HepG2 (cell line): Measurements from ENCODE around the gene ANKRD13D. TPM values are rescaled to one million over a fixed set of nuclear protein-coding genes. Genes with fewer than 3 reads are reported as not detected.

Experiments
- ATF7 ChIP-seq, 2 experiments: fragments of 450-650 bp in 1 of 2; sonication (generic) in 1 of 2; formaldehyde crosslinking in 1 of 2; IDR thresholded peaks; 2 replicates each; pipeline versions ENCODE4 v1.4.0 to v1.6.1; 2016 to 2020; ENCODE audit warnings: antibody characterized with exemption in 1 of 2, mild to moderate bottlenecking in 1 of 2, missing genetic modification reagents in 1 of 2
- CENPX ChIP-seq: sonication (generic); formaldehyde crosslinking; IDR thresholded peaks from 2 replicates; pipeline ENCODE4 v1.9.0; 2021; ENCODE audit warnings: mild to moderate bottlenecking, missing genetic modification reagents, moderate library complexity
- GFI1 ChIP-seq: sonication (generic); formaldehyde crosslinking; IDR thresholded peaks from 2 replicates; pipeline ENCODE4 v1.5.0; 2020; ENCODE audit warnings: missing genetic modification reagents, mild to moderate bottlenecking, borderline replicate concordance
- NR2F2 ChIP-seq: IDR thresholded peaks from 2 replicates; pipeline ENCODE4 v1.6.1; 2012; ENCODE audit warnings: low read depth, inconsistent platforms, borderline replicate concordance
- SSRP1 ChIP-seq: IDR thresholded peaks from 2 replicates; pipeline ENCODE4 v1.6.1; 2016; ENCODE audit warnings: control low read depth
- TBX3 ChIP-seq: fragments of 450-650 bp; IDR thresholded peaks from 2 replicates; pipeline ENCODE4 v1.6.1; 2017; ENCODE audit warnings: antibody characterized with exemption, mild to moderate bottlenecking, inconsistent platforms, borderline replicate concordance
- ZNF10 ChIP-seq: sonication (generic); formaldehyde crosslinking; IDR thresholded peaks from 2 replicates; pipeline ENCODE4 v1.4.0; 2020; ENCODE audit warnings: mild to moderate bottlenecking, low read depth, missing genetic modification reagents, borderline replicate concordance
- ZNF232 ChIP-seq: sonication (generic); formaldehyde crosslinking; IDR thresholded peaks from 2 replicates; pipeline ENCODE4 v1.4.0; 2020; ENCODE audit warnings: missing genetic modification reagents, borderline replicate concordance
- ZNF260 ChIP-seq: sonication (generic); formaldehyde crosslinking; IDR thresholded peaks from 2 replicates; pipeline ENCODE4 v1.4.0; 2020; ENCODE audit warnings: missing genetic modification reagents, low read depth, mild to moderate bottlenecking, borderline replicate concordance
- ZNF572 ChIP-seq: sonication (generic); formaldehyde crosslinking; IDR thresholded peaks from 2 replicates; pipeline ENCODE4 v1.5.1; 2020; ENCODE audit warnings: mild to moderate bottlenecking, missing genetic modification reagents
- ZNF773 ChIP-seq: sonication (generic); formaldehyde crosslinking; IDR thresholded peaks from 2 replicates; pipeline ENCODE4 v1.4.0; 2020; ENCODE audit warnings: missing genetic modification reagents, borderline replicate concordance
- ZNF776 ChIP-seq: sonication (generic); formaldehyde crosslinking; IDR thresholded peaks from 2 replicates; pipeline ENCODE4 v1.4.0; 2020; ENCODE audit warnings: mild to moderate bottlenecking, missing genetic modification reagents
- ZNF792 ChIP-seq: IDR thresholded peaks from 2 replicates; pipeline ENCODE4 v1.6.1; 2016
- polyA plus RNA-seq, 8 experiments: library from polyadenylated mRNA; depleted of rRNA in 3 of 8; stranded (reverse) in 7 of 8; unstranded in 1 of 8; fragments of >200 nt; fragmentation: Illumina TruSeq in 4 of 8; extraction: Trizol in 4 of 8; gene quantifications; 2 replicates each; pipeline versions ENCODE4 v1.2.1 to v1.2.3, GENCODE V29; 2011 to 2016; ENCODE audit warnings: low read depth in 4 of 8, missing spikeins in 1 of 8, mixed read lengths in 1 of 8; ENCODE audit not compliant: insufficient read depth in 1 of 8
- total RNA-seq, 5 experiments: library from RNA; depleted of rRNA; stranded (reverse); fragments of >200 nt; fragmentation: Illumina TruSeq; extraction: Trizol; gene quantifications; 2 replicates each; pipeline ENCODE4 v1.2.3, GENCODE V29; 2016; ENCODE audit warnings: low read depth in 1 of 5
- TF ChIP-seq, protein P1 (sequence below), 2 experiments: sonication (generic) in 1 of 2; formaldehyde crosslinking in 1 of 2; IDR thresholded peaks; 2 replicates each; pipeline versions ENCODE4 v1.6.1 to v1.9.0; 2014 to 2022; ENCODE audit warnings: antibody characterized with exemption in 1 of 2, borderline replicate concordance in 1 of 2, inconsistent platforms in 1 of 2, low read depth in 1 of 2, missing genetic modification reagents in 1 of 2
- TF ChIP-seq, protein P2 (sequence below): sonication (generic); formaldehyde crosslinking; IDR thresholded peaks from 2 replicates; pipeline ENCODE4 v1.9.0; 2021; ENCODE audit warnings: missing genetic modification reagents, borderline replicate concordance
- TF ChIP-seq, protein P3 (sequence below): IDR thresholded peaks from 2 replicates; pipeline ENCODE4 v1.6.1; 2016; ENCODE audit warnings: low read depth, borderline replicate concordance
- TF ChIP-seq, protein P4 (sequence below): IDR thresholded peaks from 2 replicates; pipeline ENCODE4 v1.6.1; 2012; ENCODE audit warnings: low read length, improper control_type of control experiment

ANKRD13D gene
- total and polyA plus RNA-seq, 2 of the 13 experiments (the other 11 are each of a cell fraction or from before 2014, with no cell fraction given) = 18.6 to 27.3 TPM

DNA sequence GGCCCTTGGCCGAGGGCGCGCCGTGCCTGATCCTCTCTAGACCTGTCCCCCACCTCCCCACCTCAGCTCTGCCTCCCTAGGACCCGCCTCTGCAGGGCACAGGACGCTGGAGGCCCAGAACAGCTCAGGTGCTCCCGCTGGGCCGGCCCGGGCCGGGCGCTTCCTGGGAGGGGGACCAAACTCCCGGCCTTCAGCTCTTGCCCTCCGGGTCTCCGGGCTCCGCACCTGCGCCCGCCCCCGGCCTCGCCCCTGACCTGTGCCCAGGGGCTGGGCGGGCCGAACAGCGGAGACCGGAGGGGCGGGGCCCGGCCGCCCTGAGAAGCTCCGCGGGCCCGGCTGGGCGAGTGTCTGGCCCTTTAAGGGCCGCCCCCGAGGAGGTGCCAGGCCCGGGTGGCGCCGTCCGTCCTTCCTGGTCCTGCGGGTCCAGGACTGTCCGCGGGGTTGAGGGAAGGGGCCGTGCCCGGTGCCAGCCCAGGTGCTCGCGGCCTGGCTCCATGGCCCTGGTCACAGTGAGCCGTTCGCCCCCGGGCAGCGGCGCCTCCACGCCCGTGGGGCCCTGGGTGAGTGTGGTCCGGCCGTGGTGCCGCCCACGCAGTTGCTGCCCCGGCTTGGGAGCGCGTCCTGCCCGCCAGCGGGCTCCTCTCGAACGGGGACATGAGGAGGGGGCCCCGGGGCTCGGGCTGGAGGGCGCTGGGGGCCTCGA is 14.2 kb downstream of the ANKRD13D start, which contains the start of gene SSH3 (continued):
- TF ChIP-seq NR2F2 = no peak
- TF ChIP-seq ZNF776 (CRISPR knock-in tag) = no peak
- TF ChIP-seq, protein P1, sequence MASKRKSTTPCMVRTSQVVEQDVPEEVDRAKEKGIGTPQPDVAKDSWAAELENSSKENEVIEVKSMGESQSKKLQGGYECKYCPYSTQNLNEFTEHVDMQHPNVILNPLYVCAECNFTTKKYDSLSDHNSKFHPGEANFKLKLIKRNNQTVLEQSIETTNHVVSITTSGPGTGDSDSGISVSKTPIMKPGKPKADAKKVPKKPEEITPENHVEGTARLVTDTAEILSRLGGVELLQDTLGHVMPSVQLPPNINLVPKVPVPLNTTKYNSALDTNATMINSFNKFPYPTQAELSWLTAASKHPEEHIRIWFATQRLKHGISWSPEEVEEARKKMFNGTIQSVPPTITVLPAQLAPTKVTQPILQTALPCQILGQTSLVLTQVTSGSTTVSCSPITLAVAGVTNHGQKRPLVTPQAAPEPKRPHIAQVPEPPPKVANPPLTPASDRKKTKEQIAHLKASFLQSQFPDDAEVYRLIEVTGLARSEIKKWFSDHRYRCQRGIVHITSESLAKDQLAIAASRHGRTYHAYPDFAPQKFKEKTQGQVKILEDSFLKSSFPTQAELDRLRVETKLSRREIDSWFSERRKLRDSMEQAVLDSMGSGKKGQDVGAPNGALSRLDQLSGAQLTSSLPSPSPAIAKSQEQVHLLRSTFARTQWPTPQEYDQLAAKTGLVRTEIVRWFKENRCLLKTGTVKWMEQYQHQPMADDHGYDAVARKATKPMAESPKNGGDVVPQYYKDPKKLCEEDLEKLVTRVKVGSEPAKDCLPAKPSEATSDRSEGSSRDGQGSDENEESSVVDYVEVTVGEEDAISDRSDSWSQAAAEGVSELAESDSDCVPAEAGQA (IDR thresholded peaks at IDR 0.05; ENCODE audit: low read depth) = no peak
- TF ChIP-seq, protein P1 (CRISPR knock-in tag; IDR thresholded peaks at IDR 0.05; ENCODE audit: borderline replicate concordance) = no peak
- TF ChIP-seq ZNF773 = no peak
- TF ChIP-seq, protein P2, sequence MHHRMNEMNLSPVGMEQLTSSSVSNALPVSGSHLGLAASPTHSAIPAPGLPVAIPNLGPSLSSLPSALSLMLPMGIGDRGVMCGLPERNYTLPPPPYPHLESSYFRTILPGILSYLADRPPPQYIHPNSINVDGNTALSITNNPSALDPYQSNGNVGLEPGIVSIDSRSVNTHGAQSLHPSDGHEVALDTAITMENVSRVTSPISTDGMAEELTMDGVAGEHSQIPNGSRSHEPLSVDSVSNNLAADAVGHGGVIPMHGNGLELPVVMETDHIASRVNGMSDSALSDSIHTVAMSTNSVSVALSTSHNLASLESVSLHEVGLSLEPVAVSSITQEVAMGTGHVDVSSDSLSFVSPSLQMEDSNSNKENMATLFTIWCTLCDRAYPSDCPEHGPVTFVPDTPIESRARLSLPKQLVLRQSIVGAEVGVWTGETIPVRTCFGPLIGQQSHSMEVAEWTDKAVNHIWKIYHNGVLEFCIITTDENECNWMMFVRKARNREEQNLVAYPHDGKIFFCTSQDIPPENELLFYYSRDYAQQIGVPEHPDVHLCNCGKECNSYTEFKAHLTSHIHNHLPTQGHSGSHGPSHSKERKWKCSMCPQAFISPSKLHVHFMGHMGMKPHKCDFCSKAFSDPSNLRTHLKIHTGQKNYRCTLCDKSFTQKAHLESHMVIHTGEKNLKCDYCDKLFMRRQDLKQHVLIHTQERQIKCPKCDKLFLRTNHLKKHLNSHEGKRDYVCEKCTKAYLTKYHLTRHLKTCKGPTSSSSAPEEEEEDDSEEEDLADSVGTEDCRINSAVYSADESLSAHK (CRISPR knock-in tag) = no peak
- no peak for TF ChIP-seq ZNF792
- TF ChIP-seq GFI1 = no peak; the same call in 1 of the 2 replicates
- no peak for TF ChIP-seq ZNF232
- no peak for TF ChIP-seq ATF7 (IDR thresholded peaks at IDR 0.05)
- no peak; the same call in 1 of the 2 replicates for TF ChIP-seq ATF7 (CRISPR knock-in tag; IDR thresholded peaks at IDR 0.05)
- TF ChIP-seq CENPX (CRISPR knock-in tag) = no peak
- TF ChIP-seq SSRP1 (CRISPR knock-in tag) = no peak
- TF ChIP-seq ZNF572 = no peak
- TF ChIP-seq ZNF260 (CRISPR knock-in tag) = no peak
- TF ChIP-seq, protein P3, sequence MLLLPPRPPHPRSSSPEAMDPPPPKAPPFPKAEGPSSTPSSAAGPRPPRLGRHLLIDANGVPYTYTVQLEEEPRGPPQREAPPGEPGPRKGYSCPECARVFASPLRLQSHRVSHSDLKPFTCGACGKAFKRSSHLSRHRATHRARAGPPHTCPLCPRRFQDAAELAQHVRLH = no peak; the same call in 1 of the 2 replicates
- no peak for TF ChIP-seq TBX3
- no peak for TF ChIP-seq ZNF10 (CRISPR knock-in tag)
- TF ChIP-seq, protein P4, sequence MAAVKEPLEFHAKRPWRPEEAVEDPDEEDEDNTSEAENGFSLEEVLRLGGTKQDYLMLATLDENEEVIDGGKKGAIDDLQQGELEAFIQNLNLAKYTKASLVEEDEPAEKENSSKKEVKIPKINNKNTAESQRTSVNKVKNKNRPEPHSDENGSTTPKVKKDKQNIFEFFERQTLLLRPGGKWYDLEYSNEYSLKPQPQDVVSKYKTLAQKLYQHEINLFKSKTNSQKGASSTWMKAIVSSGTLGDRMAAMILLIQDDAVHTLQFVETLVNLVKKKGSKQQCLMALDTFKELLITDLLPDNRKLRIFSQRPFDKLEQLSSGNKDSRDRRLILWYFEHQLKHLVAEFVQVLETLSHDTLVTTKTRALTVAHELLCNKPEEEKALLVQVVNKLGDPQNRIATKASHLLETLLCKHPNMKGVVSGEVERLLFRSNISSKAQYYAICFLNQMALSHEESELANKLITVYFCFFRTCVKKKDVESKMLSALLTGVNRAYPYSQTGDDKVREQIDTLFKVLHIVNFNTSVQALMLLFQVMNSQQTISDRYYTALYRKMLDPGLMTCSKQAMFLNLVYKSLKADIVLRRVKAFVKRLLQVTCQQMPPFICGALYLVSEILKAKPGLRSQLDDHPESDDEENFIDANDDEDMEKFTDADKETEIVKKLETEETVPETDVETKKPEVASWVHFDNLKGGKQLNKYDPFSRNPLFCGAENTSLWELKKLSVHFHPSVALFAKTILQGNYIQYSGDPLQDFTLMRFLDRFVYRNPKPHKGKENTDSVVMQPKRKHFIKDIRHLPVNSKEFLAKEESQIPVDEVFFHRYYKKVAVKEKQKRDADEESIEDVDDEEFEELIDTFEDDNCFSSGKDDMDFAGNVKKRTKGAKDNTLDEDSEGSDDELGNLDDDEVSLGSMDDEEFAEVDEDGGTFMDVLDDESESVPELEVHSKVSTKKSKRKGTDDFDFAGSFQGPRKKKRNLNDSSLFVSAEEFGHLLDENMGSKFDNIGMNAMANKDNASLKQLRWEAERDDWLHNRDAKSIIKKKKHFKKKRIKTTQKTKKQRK = no peak
